HG03378 (cell line): ENCODE data around the gene NXPH4.

Experiments used
- ATAC-seq: cut with Tn5 transposase; IDR thresholded peaks from one replicate; pipeline ENCODE4 v1.9.1; 2021; ENCODE audit warnings: mild to moderate bottlenecking, moderate library complexity; ENCODE audit not compliant: unreplicated experiment

Gene NXPH4

GRCh38 chr12:57201631-57202030 is 15.0 kb upstream of the NXPH4 start:
- no peak for ATAC-seq

DNA sequence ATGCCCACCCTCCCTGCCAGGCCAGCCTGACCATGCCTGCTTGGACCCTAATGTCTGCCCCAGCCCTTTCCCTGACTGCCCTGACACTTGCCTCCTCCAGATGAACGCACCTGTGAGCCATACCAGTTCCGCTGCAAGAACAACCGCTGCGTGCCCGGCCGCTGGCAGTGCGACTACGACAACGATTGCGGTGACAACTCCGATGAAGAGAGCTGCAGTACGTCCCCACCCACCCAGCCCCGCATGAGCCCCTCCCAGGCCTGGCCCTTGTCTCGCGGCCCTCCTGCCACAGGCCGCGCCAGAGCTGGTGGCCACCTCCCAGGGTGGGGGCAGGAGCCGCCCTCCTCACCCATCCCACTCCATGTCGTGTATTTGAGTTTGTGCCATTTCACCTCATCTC is 14.3 kb upstream of the NXPH4 start:
- ATAC-seq, result no peak

GRCh38 chr12:57203201-57203600 is 13.4 kb upstream of the NXPH4 start:
- ATAC-seq, result no peak

DNA sequence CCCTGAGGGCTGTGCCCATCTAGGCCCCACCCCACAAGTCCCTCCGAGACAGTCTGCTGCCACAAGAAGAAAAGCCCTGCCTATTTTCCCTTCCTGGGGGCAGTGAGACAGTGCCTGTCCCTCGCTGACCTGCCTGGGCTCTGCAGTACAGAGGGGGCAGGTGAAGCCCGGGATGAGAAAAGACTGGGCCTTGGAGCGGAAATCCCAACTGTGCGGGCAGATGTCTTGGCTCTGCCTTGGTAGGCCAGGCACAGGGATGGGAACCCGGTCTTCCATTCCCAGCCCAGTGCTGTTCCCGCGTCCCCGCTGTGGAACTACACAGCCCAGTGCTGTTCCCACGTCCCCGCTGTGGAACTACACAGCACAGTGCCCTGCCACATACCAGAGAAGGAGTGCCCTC is 12.8 kb upstream of the NXPH4 start:
- ATAC-seq, result no peak

- no peak for ATAC-seq
Observed at GRCh38 chr12:57204454-57204853, 12.1 kb upstream of the NXPH4 start.

DNA sequence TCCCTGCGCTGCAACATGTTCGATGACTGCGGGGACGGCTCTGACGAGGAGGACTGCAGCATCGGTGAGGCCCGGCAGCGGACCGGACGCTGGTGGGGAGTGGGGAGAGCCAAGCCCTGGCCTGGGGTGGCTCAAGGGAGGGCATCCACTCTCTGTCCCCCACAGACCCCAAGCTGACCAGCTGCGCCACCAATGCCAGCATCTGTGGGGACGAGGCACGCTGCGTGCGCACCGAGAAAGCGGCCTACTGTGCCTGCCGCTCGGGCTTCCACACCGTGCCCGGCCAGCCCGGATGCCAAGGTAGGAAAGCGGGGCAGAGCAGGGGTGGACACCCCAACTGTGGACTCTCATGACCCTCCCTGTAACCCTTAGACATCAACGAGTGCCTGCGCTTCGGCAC is 11.4 kb upstream of the NXPH4 start:
- no peak for ATAC-seq

DNA sequence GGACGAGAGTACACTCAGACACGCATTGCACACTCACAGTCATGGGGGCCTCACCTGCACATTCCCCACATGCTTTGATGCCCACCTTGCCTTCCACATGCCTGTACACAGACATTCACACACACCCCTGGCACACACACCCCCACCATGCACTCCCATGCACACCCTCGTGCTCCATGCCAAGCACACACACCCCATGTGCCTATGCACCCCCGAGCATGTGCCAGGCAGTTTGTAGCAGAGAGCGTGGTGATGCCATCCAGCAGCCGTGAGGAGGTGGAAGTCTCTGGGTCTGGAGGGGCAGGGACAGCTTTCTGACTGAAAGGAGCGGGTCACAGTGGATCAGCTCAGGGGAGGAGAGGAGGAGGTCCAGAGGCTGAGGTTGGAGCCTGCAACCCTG is 10.7 kb upstream of the NXPH4 start:
- no peak for ATAC-seq

DNA sequence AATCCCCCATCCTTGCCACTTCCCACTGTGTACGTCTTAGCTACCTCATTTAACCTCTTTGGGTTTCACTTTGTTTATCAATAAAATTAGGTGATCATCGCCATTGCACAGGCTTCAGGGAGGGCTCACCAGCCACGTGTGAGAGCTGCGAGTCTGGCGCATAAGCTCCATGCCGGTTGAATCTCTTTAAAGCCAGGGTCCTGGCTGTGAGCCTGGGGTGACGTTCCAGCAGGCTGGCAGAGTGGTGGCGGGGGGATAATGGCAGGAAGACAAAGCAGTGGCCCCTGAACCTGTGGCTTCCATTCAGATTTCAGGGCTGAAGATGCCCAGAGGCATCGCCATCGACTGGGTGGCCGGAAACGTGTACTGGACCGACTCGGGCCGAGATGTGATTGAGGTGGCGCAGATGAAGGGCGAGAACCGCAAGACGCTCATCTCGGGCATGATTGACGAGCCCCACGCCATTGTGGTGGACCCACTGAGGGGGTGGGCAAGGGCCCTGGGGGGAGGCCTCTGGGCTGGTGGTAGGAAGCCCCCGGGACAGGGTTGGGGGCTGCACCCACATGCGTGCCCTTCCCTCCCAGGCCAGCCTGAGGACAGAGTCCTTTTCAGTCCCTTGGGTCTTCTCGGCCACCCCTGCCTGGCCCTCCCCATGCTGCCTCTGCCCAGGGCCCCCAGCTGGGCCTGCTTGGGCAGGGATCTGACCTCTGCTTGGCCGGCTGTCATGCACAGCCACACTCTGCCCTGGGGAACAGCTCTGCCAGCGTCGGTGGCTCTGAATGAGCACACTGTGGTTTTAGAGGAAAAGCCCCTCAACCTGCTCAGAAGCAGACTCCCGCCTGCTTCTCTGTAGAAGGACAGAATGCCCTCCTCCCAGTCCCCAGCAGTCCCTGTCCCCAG is 8.6 kb upstream of the NXPH4 start:
- ATAC-seq, result no peak

- ATAC-seq, result no peak
Observed at GRCh38 chr12:57208631-57209282, 7.8 kb upstream of the NXPH4 start.

DNA sequence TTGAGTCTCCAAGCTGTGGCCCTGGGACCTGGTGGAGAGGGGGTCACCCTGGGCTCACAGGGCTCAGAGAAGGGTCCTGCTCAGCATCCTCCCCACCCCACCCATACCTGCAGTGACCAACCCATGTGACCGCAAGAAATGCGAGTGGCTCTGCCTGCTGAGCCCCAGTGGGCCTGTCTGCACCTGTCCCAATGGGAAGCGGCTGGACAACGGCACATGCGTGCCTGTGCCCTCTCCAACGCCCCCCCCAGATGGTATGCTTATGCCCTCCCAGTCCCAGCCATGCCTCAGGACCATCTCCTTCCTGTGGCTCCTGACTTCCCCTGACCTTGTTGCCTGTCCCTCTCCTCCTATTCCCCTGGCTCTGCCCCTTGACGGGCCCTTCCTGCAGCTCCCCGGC is 6.7 kb upstream of the NXPH4 start:
- ATAC-seq, result no peak

DNA sequence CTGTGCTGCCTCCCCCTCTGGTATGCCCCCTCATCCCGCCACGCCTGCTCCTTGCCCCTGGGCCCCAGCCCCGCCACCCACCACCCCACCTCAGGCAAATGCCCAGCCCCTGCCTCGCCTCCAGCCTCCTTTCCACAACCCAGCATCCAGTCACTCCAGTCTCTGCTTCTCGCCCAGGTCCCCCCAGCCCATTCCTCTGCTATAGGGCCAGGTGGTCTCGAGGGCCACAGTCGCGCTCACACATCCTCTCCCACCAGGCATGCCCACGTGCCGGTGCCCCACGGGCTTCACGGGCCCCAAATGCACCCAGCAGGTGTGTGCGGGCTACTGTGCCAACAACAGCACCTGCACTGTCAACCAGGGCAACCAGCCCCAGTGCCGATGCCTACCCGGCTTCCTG is 6.1 kb upstream of the NXPH4 start:
- ATAC-seq, result no peak

DNA sequence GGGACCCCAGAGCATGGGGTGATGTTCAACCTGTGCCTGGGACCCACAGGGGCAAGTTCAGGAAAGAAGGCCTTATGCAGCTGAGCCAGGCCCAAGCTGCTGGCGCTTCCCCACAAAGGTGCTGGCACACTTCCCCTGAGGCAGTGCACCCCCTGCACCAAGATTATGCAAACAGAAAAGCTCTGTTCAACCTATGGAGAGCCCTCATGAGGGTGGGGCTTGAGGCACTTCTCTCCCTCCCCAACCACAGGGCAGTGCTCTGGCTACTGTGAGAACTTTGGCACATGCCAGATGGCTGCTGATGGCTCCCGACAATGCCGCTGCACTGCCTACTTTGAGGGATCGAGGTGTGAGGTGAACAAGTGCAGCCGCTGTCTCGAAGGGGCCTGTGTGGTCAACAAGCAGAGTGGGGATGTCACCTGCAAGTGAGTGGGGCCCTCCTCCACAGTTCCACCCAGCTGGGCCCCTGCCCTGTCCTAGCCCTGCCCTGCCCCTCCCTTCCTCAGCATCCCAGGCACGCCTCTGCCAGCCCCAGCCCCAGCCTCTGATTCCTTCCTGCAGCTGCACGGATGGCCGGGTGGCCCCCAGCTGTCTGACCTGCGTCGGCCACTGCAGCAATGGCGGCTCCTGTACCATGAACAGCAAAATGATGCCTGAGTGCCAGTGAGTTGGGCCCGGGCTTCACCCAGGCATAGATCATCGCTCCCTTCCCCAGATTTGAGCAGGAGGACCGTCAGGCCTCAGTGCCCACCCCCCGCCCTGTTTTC is 5.5 kb upstream of the NXPH4 start:
- ATAC-seq, result no peak

DNA sequence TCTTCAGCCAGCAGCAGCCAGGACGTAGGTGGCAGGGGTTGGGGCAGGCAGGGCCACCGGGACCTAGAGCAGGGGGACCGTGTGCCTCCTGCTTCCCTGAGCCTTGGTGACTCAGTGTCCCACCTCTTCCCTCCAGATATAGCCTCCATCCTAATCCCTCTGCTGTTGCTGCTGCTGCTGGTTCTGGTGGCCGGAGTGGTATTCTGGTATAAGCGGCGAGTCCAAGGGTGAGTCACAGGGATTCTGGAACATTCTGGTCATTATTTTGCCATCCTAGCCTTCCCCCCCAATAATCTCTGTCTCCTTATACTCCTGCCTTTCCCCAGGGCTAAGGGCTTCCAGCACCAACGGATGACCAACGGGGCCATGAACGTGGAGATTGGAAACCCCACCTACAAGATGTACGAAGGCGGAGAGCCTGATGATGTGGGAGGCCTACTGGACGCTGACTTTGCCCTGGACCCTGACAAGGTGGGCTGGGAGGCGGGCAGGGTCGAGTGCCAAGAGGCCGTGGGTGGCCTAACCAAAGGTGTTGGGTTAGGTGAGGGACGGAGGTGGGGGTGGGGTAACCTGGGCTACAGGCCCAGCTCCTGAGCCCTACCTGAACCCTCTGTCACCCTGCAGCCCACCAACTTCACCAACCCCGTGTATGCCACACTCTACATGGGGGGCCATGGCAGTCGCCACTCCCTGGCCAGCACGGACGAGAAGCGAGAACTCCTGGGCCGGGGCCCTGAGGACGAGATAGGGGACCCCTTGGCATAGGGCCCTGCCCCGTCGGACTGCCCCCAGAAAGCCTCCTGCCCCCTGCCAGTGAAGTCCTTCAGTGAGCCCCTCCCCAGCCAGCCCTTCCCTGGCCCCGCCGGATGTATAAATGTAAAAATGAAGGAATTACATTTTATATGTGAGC is 4.5 kb upstream of the NXPH4 start:
- ATAC-seq, result no peak

- no peak for ATAC-seq
Observed at GRCh38 chr12:57212701-57213057, 3.9 kb upstream of the NXPH4 start.

DNA sequence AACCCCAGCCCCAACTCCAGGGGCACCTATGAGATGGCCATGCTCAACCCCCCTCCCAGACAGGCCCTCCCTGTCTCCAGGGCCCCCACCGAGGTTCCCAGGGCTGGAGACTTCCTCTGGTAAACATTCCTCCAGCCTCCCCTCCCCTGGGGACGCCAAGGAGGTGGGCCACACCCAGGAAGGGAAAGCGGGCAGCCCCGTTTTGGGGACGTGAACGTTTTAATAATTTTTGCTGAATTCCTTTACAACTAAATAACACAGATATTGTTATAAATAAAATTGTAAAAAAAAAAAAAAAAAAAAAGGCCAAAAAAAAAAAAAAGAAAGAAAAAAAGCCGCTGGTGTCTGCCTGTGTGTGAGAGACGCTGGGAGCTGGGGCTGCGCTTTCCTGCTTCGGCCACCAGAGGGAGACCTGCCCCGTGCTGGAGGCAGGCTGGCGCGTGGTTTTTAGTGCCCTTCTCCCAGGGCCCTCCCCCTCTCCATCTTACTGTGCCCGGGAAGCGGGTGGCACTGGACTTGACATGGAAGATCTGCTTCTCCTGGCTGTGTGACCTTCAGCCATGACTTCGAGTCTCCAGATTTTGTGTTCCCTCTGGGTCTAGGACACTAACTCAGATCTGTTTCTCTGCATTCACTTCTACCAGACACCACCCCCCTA is 3.4 kb upstream of the NXPH4 start:
- no peak for ATAC-seq

- ATAC-seq, result no peak
Observed at GRCh38 chr12:57213763-57214397, 2.7 kb upstream of the NXPH4 start.

DNA sequence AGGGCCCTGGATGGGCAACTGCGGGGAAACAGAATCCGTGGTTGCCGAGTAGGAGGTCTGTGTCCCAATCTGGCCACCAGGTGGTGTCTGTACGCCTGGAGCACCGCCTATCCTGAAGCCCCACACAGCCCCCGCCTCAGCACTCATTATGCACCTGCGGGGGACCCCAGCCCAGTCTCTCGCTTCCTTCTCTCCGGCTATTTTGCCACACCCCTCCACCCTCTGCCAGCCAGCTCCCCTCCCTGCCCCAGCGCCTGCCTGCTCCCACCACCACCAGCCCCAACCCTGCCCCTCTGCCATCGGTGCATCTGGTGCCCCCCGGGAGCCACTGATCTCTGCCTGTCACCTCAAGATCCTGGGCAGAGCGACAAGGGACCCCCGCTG is 2.2 kb upstream of the NXPH4 start:
- no peak for ATAC-seq

DNA sequence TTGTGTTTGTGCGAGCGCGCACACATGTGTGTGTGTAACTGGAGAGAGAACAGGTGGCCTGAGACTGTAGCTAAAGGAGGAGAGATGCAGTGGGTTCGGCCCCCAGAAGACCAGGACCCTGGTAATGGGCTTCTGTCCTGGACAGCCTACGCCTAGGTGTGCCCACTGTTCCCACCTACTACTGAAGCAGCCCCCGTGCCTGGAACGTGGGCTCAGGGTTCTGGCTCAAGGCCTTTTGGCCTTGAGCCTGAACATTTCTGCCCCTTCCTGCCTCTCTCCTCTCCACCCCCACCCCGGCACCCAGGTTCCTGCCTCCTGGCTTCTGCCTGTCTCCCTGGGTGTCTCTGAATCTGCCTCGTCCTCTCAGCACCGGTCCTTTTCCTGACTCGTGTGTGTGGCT is 1.5 kb upstream of the NXPH4 start:
- ATAC-seq, result no peak

DNA sequence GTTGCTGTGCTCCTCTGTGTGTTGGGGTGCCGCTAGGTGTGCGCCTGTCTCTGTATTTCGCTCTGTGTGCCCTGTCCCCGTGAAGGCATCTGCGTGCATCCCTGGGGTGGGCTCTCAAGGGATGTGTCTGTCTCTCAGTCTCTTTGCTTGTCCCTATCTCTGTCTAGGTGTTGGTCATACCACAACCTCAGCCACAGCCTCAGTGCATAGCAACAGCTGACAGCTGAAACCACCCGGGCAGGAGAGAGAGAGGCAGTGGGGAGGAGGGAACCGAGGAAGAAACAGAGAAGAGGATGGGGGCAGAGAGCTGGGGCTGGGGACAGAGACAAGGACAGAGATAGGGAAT is 953 bp upstream of the NXPH4 start:
- no peak for ATAC-seq
